IMR-90 (cell line): ENCODE measurements around the gene CAMTA1. TPM values are rescaled to one million over a fixed set of nuclear protein-coding genes. Genes with fewer than 3 reads are reported as not detected.

Source experiments
- ATAC-seq: fragments of 200-7000 bp; cut with Tn5 transposase; 2 replicates; pipeline ENCODE4 v1.9.1; 2020; ENCODE audit warnings: low read depth, mild to moderate bottlenecking, moderate library complexity
- BruUV-seq: library from RNA; stranded (reverse); fragments of 400-500 nt; replicated peaks from 2 replicates; lab custom pipeline; 2021; lab: Mats Ljungman, UMichigan
- CTCF ChIA-PET: fragments of 300-600 bp; formaldehyde crosslinking; extraction: SDS; loops from one replicate; lab custom pipeline; 2021; ENCODE audit warnings: antibody characterized with exemption; lab: Yijun Ruan, JAX
- POLR2A ChIA-PET: fragments of 300-600 bp; sonication (Branson Sonifier 250); formaldehyde crosslinking; loops from one replicate; lab custom pipeline; 2022; ENCODE audit warnings: antibody characterized with exemption; ENCODE audit not compliant: unreplicated experiment; lab: Charles Lee
- DNase-seq: peaks from one replicate; pipeline ENCODE4 v3.0.0; 2013
- H2AFZ ChIP-seq: replicated peaks from 2 replicates; pipeline ENCODE3; 2013; ENCODE audit warnings: low read length, mild to moderate bottlenecking; ENCODE audit not compliant: poor library complexity
- H2AK5ac ChIP-seq: 2 replicates; pipeline ENCODE4 v1.6.1; 2013; ENCODE audit warnings: low read depth, low read length, inconsistent platforms
- H2AK9ac ChIP-seq: replicated peaks from 2 replicates; pipeline ENCODE3; 2013; ENCODE audit warnings: mild to moderate bottlenecking, low read depth, low read length, moderate library complexity; ENCODE audit not compliant: poor library complexity
- H2BK120ac ChIP-seq: 2 replicates; pipeline ENCODE4 v1.6.1; 2013; ENCODE audit warnings: low read depth, low read length, inconsistent platforms
- H2BK15ac ChIP-seq: 3 replicates; pipeline ENCODE4 v1.6.1; 2013; ENCODE audit warnings: low read depth, low read length, inconsistent platforms
- H2BK20ac ChIP-seq: 2 replicates; pipeline ENCODE4 v1.6.1; 2013; ENCODE audit warnings: low read depth, mild to moderate bottlenecking, inconsistent platforms, low read length, moderate library complexity
- H2BK5ac ChIP-seq: 2 replicates; pipeline ENCODE4 v1.6.1; 2013; ENCODE audit warnings: mild to moderate bottlenecking, low read depth, low read length, inconsistent platforms; ENCODE audit not compliant: poor library complexity, severe bottlenecking
- H3K14ac ChIP-seq: replicated peaks from 2 replicates; pipeline ENCODE4 v1.6.1; 2013; ENCODE audit warnings: low read depth, low read length, inconsistent platforms
- H3K18ac ChIP-seq: 2 replicates; pipeline ENCODE4 v1.6.1; 2013; ENCODE audit warnings: low read depth, low read length, control low read depth
- H3K23ac ChIP-seq: 2 replicates; pipeline ENCODE4 v1.6.1; 2013; ENCODE audit warnings: low read depth, low read length, inconsistent platforms
- H3K27ac ChIP-seq: 2 replicates; pipeline ENCODE4 v1.5.1; 2013; ENCODE audit warnings: mild to moderate bottlenecking, control low read depth, low read length; ENCODE audit not compliant: insufficient read depth
- H3K27me3 ChIP-seq: 2 replicates; pipeline ENCODE4 v1.6.1; 2013; ENCODE audit warnings: low read length; ENCODE audit not compliant: control insufficient read depth, insufficient read depth
- H3K36me3 ChIP-seq: 2 replicates; pipeline ENCODE4 v1.6.1; 2013; ENCODE audit warnings: low read length, mixed read lengths; ENCODE audit not compliant: control insufficient read depth, insufficient read depth
- H3K4ac ChIP-seq: 2 replicates; pipeline ENCODE4 v1.6.1; 2013; ENCODE audit warnings: low read depth, low read length, inconsistent platforms
- H3K4me1 ChIP-seq: 2 replicates; pipeline ENCODE4 v1.6.1; 2013; ENCODE audit warnings: low read length, mixed read lengths; ENCODE audit not compliant: control insufficient read depth, insufficient read depth
- H3K4me2 ChIP-seq: 2 replicates; pipeline ENCODE4 v1.6.1; 2013; ENCODE audit warnings: low read depth, mild to moderate bottlenecking, control low read depth, low read length, moderate library complexity
- H3K4me3 ChIP-seq: 2 replicates; pipeline ENCODE4 v1.5.1; 2013; ENCODE audit warnings: low read depth, mild to moderate bottlenecking, control low read depth, low read length, moderate library complexity; ENCODE audit not compliant: insufficient read depth
- H3K56ac ChIP-seq: 2 replicates; pipeline ENCODE4 v1.6.1; 2013; ENCODE audit warnings: low read length, inconsistent platforms; ENCODE audit not compliant: insufficient read depth; ENCODE audit errors: extremely low read depth
- H3K79me1 ChIP-seq, 2 experiments: 2 replicates each; pipeline ENCODE4 v1.6.1; 2013; ENCODE audit warnings: low read length in 2 of 2, inconsistent platforms in 1 of 2, low read depth in 1 of 2
- H3K9ac ChIP-seq: 2 replicates; pipeline ENCODE4 v1.6.1; 2013; ENCODE audit warnings: low read depth, low read length, control low read depth
- H3K9me1 ChIP-seq: 2 replicates; pipeline ENCODE4 v1.6.1; 2013; ENCODE audit warnings: low read length, inconsistent platforms; ENCODE audit not compliant: insufficient read depth
- H3K9me3 ChIP-seq: 2 replicates; pipeline ENCODE4 v1.6.1; 2013; ENCODE audit warnings: low read length; ENCODE audit not compliant: control insufficient read depth, insufficient read depth
- H4K20me1 ChIP-seq: 2 replicates; pipeline ENCODE4 v1.6.1; 2013; ENCODE audit warnings: low read length, inconsistent platforms; ENCODE audit not compliant: insufficient read depth
- H4K5ac ChIP-seq: 2 replicates; pipeline ENCODE4 v1.6.1; 2013; ENCODE audit warnings: mild to moderate bottlenecking, low read depth, low read length, control low read depth
- H4K8ac ChIP-seq, 2 experiments: 2 replicates each; pipeline ENCODE4 v1.6.1; 2013; ENCODE audit warnings: low read depth in 2 of 2, low read length in 2 of 2, control low read depth in 1 of 2, inconsistent platforms in 1 of 2
- H4K91ac ChIP-seq: 2 replicates; pipeline ENCODE4 v1.6.1; 2013; ENCODE audit warnings: low read depth, low read length, inconsistent platforms; ENCODE audit not compliant: insufficient read depth
- BHLHE40 ChIP-seq: fragments of 150-350 bp; IDR thresholded peaks from 2 replicates; pipeline ENCODE4 v1.6.1; 2016; ENCODE audit warnings: mild to moderate bottlenecking, low read depth, low read length
- CEBPB ChIP-seq: IDR thresholded peaks from 2 replicates; pipeline ENCODE4 v1.6.1; 2012; ENCODE audit warnings: low read depth, low read length, improper control_type of control experiment
- CHD1 ChIP-seq: IDR thresholded peaks from 2 replicates; pipeline ENCODE4 v1.6.1; 2012; ENCODE audit warnings: low read depth, low read length, improper control_type of control experiment
- ELK1 ChIP-seq: fragments of 150-350 bp; IDR thresholded peaks from 2 replicates; pipeline ENCODE4 v1.6.1; 2016; ENCODE audit warnings: low read depth, mild to moderate bottlenecking, low read length, moderate library complexity, borderline replicate concordance
- FOS ChIP-seq: fragments of 150-350 bp; IDR thresholded peaks from 2 replicates; pipeline ENCODE4 v1.6.1; 2016; ENCODE audit warnings: low read depth, low read length
- MAFK ChIP-seq: IDR thresholded peaks from 2 replicates; pipeline ENCODE4 v1.6.1; 2012; ENCODE audit warnings: low read depth, low read length, improper control_type of control experiment
- MAZ ChIP-seq: IDR thresholded peaks from 2 replicates; pipeline ENCODE4 v1.6.1; 2012; ENCODE audit warnings: low read depth, mild to moderate bottlenecking, low read length, improper control_type of control experiment, moderate library complexity, borderline replicate concordance
- MXI1 ChIP-seq: IDR thresholded peaks from 2 replicates; pipeline ENCODE4 v1.6.1; 2012; ENCODE audit warnings: low read depth, mild to moderate bottlenecking, low read length, moderate library complexity, borderline replicate concordance
- NFE2L2 ChIP-seq: fragments of 150-350 bp; IDR thresholded peaks from 2 replicates; pipeline ENCODE4 v1.6.1; 2016; ENCODE audit warnings: low read depth, mild to moderate bottlenecking, low read length
- POLR2A ChIP-seq: IDR thresholded peaks from 2 replicates; pipeline ENCODE4 v1.6.1; 2012; ENCODE audit warnings: mild to moderate bottlenecking, low read depth, low read length
- RAD21 ChIP-seq: IDR thresholded peaks from 2 replicates; pipeline ENCODE4 v1.6.1; 2012; ENCODE audit warnings: low read length, improper control_type of control experiment
- RCOR1 ChIP-seq: IDR thresholded peaks from 2 replicates; pipeline ENCODE4 v1.6.1; 2012; ENCODE audit warnings: mild to moderate bottlenecking, low read length, improper control_type of control experiment; ENCODE audit not compliant: insufficient replicate concordance
- RFX5 ChIP-seq: IDR thresholded peaks from 2 replicates; pipeline ENCODE4 v1.8.0; 2012; ENCODE audit warnings: low read depth, mild to moderate bottlenecking, low read length, moderate library complexity
- SMC3 ChIP-seq: fragments of 150-350 bp; IDR thresholded peaks from 2 replicates; pipeline ENCODE4 v1.6.1; 2016; ENCODE audit warnings: low read depth, mild to moderate bottlenecking, antibody characterized with exemption, low read length, moderate library complexity
- WGBS, 2 experiments: methylation state at CpG; one replicate each; pipeline versions ENCODE4 v1.1.5 to v1.1.7; 2013; ENCODE audit warnings: missing lambda C conversion rate in 2 of 2; ENCODE audit not compliant: insufficient read length in 1 of 2; ENCODE audit errors: extremely low coverage in 2 of 2; 5-methylcytosine and 5-hydroxymethylcytosine counted together
- dilution Hi-C: fragments of 300-500 bp; cut with HindIII; formaldehyde crosslinking; loops from one replicate; pipeline ENCODE4 v1.14.3; 2018; ENCODE audit warnings: low sequenced_read_pairs; ENCODE audit not compliant: unreplicated experiment
- in situ Hi-C: fragments of 300-500 bp; cut with MboI; formaldehyde crosslinking; loops from 3 replicates; pipeline ENCODE4 v1.14.3; 2019; ENCODE audit warnings: low sequenced_read_pairs, inconsistent platforms, mixed read lengths
- intact Hi-C: fragments of 100-400 bp; cut with micrococcal nuclease; formaldehyde crosslinking; loops from 2 replicates; pipeline ENCODE4 v1.10.0; 2022
- polyA plus RNA-seq, 3 experiments: library from polyadenylated mRNA; depleted of rRNA; stranded (reverse); fragments of >200 nt; gene quantifications; 2 replicates each; pipeline ENCODE4 v1.2.3, GENCODE V29; 2012; ENCODE audit warnings: low replicate concordance in 1 of 3
- total RNA-seq: library from RNA; depleted of rRNA; stranded (reverse); fragments of >200 nt; gene quantifications from 2 replicates; pipeline ENCODE4 v1.2.3, GENCODE V29; 2012
- TF ChIP-seq, protein P1 (sequence below): fragments of 150-350 bp; IDR thresholded peaks from 2 replicates; pipeline ENCODE4 v1.6.1; 2017; ENCODE audit warnings: mild to moderate bottlenecking, antibody characterized with exemption, low read length, low read depth

CAMTA1 gene
- total and polyA plus RNA-seq, 2 of the 4 experiments (the other 2 are of a cell fraction), result 35.5 to 74.3 TPM

- Histone ChIP-seq H2AK9ac (no peak overlapping the region), H4K20me1 (no peaks in the 10 kb centered on the region), H4K8ac (no peak overlapping the region), H3K79me1 (no peaks in the 10 kb centered on the region), H2BK120ac (no peak overlapping the region), H2BK20ac (no peak overlapping the region), H3K27me3 (peaks cover 2% of the 10 kb centered on the region; the same call in 1 of the 2 replicates), H2AK5ac (no peak overlapping the region), H2BK15ac (no peak overlapping the region), H3K9ac (no peak overlapping the region), H3K36me3 (no peaks in the 10 kb centered on the region), H3K27ac (no peak overlapping the region), H3K18ac (no peak overlapping the region), H3K56ac (no peak overlapping the region), H3K4me3 (no peak overlapping the region), H3K14ac (no peak overlapping the region), H2AFZ (no peak overlapping the region), H3K4me1 (no peaks in the 10 kb centered on the region), H4K5ac (no peak overlapping the region), H3K9me3 (no peaks in the 10 kb centered on the region), H3K4ac (no peak overlapping the region), H3K23ac (no peak overlapping the region), H3K4me2 (no peak overlapping the region), H2BK5ac (no peak overlapping the region), H4K91ac (no peak overlapping the region), H3K9me1 (no peaks in the 10 kb centered on the region)
- POLR2A ChIA-PET, result no interaction called here
- DNase-seq, result no peak
- 83% methylated on average over 7 of the region's 21 CpGs; no CpG with 5 or more reads in 1 of the 2 experiments for WGBS, 2 experiments
- CTCF ChIA-PET, result no interaction called here
- in situ Hi-C loops, result no loop called here
- ATAC-seq, result no peak
- dilution Hi-C loops, result no loop called here
- BruUV-seq, result no TSS peak
- intact Hi-C loops, result no loop called here
- no peak for TF ChIP-seq CHD1
- no peak for TF ChIP-seq RCOR1
- no peak for TF ChIP-seq POLR2A
- TF ChIP-seq MAZ, result no peak
- TF ChIP-seq, protein P1, sequence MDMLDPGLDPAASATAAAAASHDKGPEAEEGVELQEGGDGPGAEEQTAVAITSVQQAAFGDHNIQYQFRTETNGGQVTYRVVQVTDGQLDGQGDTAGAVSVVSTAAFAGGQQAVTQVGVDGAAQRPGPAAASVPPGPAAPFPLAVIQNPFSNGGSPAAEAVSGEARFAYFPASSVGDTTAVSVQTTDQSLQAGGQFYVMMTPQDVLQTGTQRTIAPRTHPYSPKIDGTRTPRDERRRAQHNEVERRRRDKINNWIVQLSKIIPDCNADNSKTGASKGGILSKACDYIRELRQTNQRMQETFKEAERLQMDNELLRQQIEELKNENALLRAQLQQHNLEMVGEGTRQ, result no peak
- no peak for TF ChIP-seq FOS
- TF ChIP-seq ELK1, result no peak
- TF ChIP-seq RFX5, result no peak
- TF ChIP-seq RAD21, result no peak
- no peak for TF ChIP-seq CEBPB
- no peak for TF ChIP-seq NFE2L2
- no peak for TF ChIP-seq MAFK
- no peak for TF ChIP-seq BHLHE40
- TF ChIP-seq SMC3, result no peak
- TF ChIP-seq MXI1, result no peak
Observed at GRCh38 chr1:7562729-7563605, 777.7 kb downstream of the CAMTA1 start.
